ENCODE measurements around the gene SEC16A. TPM values are rescaled to one million over a fixed set of nuclear protein-coding genes. Genes with fewer than 3 reads are reported as not detected.
"Not testable (repeated sequence)": the region's sequence is repeated elsewhere in the genome, so short reads cannot be mapped to it uniquely, and the experiment has no call there.

Gene SEC16A
- total RNA-seq, 4 donors from 2014 or later = 45.6 to 64.8 (median 56.5) TPM

DNA sequence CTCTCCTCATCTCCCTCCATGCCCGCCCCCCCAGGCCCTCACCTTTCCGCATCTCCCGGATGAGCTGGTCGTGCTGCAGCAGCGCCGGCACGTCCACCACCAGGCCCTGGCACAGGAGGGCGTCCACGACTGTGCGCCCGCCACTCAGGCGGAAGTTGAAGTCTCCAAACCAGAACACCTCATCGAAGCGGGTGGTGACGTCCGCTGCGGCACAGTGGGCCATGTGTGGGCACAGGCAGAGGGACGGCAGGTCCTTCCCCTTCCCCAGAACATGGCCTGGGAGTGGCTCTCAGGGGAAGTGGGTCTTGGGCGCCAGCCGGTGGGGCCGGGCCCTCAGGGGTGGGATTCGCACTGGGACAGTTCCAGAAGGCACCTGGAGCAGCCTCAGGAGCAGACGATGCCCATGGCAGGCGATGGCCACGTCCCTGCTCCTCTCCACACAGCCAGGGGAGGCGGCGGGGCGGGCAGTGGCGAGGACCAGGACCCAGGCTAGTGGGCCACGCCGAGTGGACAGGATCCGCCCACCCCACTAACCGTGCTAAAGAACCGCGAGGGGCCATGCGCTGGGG is 51.0 kb downstream of the SEC16A start:
- no peak for TF ChIP-seq CTCF (IDR thresholded peaks at IDR 0.05)
- no peak for DNase-seq (ENCODE audit: low spot score)
- ATAC-seq (ENCODE audit: low FRiP score) = no peak

DNA sequence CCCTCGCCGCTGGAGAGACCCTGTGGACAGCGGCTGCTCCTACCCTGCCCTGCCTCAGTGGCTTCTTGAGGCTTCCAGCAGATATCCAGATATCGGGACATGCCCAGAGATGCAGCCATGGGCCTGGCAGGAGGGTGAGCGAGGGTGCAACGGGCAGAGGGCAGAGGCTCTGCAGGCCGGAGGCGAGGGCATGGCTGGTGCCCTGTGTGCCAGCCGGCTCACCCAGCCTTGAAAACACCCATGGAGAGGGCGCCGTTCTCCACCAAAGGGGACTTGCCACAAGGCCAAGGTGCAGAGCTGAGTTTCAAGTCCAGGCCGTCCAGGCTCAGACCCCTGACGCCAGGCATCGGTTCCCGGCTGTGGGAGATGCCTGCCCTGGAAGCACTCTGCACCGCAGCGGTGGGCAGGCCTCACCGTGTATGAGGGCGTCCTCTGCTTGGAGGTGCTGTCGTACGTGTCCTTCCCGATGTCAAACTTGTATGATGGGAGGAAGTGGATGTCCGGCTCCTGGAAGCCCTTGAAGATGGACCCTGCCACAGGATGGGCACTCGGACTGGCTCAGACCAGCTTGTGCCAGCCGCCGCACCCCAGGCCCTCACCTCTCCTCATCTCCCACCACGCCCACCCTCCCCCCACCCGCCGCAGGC is 52.1 kb downstream of the SEC16A start:
- DNase-seq (ENCODE audit: low spot score) = no peak
- no peak for TF ChIP-seq CTCF (IDR thresholded peaks at IDR 0.05)
- ATAC-seq (ENCODE audit: low FRiP score) = no peak

- DNase-seq (ENCODE audit: low spot score) (no peak), ATAC-seq (ENCODE audit: low FRiP score) (no peak)
- TF ChIP-seq CTCF (IDR thresholded peaks at IDR 0.05) = no peak
Measured at GRCh38 chr9:136429683-136430491, 53.0 kb downstream of the SEC16A start.

- DNase-seq (ENCODE audit: low spot score) (no peak), ATAC-seq (ENCODE audit: low FRiP score) (no peak)
- TF ChIP-seq CTCF (IDR thresholded peaks at IDR 0.05) = no peak
Measured at GRCh38 chr9:136429075-136429628, 53.7 kb downstream of the SEC16A start.

DNA sequence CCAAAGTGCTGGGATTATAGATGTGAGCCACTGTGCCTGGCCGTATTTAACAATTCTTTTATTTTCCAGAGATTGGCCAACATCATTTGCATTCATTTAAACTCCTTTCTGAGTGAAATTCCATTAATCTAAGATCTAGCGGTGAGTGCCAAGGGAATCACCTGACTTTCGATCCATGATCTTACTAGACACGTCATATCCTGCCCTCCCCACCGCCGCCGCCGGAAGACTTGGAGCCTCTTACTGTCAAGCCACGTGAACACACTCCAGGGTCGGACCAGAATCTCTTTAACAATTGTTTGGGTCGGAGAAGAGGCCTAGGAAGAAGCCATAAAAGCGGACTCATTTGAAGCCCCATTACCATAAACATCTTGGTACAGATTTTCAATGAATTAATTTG is 56.1 kb downstream of the SEC16A start:
- ATAC-seq (ENCODE audit: low FRiP score) (no peak), DNase-seq (ENCODE audit: low spot score) (no peak)
- TF ChIP-seq CTCF (IDR thresholded peaks at IDR 0.05) = no peak

DNA sequence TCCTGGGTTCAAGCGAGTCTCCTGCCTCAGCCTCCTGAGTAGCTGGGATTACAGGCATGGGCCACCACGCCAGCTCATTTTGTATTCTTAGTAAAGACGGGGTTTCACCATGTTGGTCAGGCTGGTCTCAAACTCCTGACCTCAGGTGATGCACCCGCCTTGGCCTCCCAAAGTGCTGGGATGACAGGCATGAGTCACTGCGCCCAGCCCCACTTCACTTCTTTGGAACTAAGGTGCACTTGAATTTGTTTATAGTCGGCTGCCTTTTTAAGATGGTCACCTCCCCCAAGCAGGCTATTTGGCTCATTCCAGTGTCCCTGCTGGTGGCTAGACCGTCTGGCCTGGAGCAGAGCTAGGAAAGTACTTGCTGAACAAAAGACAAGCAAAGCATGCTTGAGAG is 57.5 kb downstream of the SEC16A start:
- not testable (repeated sequence) for ATAC-seq (ENCODE audit: low FRiP score)

GRCh38 chr9:136424750-136425362 is 58.0 kb downstream of the SEC16A start:
- DNase-seq (ENCODE audit: low spot score) (no peak), ATAC-seq (ENCODE audit: low FRiP score) (no peak)
- no peak for TF ChIP-seq CTCF (IDR thresholded peaks at IDR 0.05)

More for the DNA sequence above, 57.5 kb downstream of the SEC16A start:
- not testable (repeated sequence) for DNase-seq (ENCODE audit: low spot score)

Measured in omental fat pad (tissue), 4 donors.